ENCODE measurements around the gene FOXM1. TPM values are rescaled to one million over a fixed set of nuclear protein-coding genes. Genes with fewer than 3 reads are reported as not detected.

The FOXM1 gene
- total and polyA plus RNA-seq, 2 of the 13 experiments (the other 11 are each of a cell fraction or from before 2014, with no cell fraction given), result 17.1 to 25.9 TPM

DNA sequence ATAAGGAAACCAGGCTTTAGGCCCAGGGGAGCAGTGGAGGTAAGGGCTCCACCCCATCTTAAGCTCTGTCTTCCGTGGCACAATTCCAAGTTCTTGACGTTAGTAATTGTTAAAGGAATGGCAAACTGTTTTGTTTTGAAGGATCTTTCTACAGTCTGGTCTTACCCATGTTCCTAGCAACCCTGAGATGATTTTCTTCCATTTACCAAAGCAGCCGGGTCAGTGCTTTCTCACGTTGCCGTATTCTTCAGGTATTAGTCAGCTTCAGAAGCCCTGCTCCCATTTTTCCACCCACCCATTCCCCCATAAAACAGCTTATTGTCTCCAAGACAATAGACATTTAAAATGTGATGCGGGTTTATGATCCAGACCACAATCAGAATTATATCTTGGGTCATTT lies 52.4 kb downstream of the FOXM1 start:
- CTCF ChIA-PET (ENCODE audit: low intra/inter-chr PET ratio, low total read pairs), result no interaction called here
- no peak for DNase-seq (ENCODE audit: low spot score)
- no peak for ATAC-seq
- H3K36me3 ChIP-seq (replicated peaks in 1 of 2; ENCODE audit: control insufficient read depth in 1 of 2, insufficient read depth in 2 of 2, low read length in 2 of 2), result peaks cover 26 to 75% of the 10 kb centered on the region in 2 experiments; a peak in 4 of 5 replicates
- H3K4me2 ChIP-seq (ENCODE audit: low read depth, low read length), result no peak overlapping the region
- no peaks in the 10 kb centered on the region for H3K79me2 ChIP-seq (ENCODE audit: insufficient read depth, low read length)
- no TSS peak for BruUV-seq (replicated peaks)
- POLR2A ChIA-PET, result no interaction called here
- H3K27ac ChIP-seq (ENCODE audit: extremely low read length, insufficient read depth, low read length), result no peak overlapping the region
- FAIRE-seq, result no peak
- no peak overlapping the region for H2AFZ ChIP-seq (ENCODE audit: low read length)
- no peak overlapping the region for H3K9ac ChIP-seq (ENCODE audit: insufficient read depth, low read depth, low read length)
- H3K4me1 ChIP-seq (ENCODE audit: insufficient read depth, low read length), result no peaks in the 10 kb centered on the region
- H3K9me3 ChIP-seq (ENCODE audit: low read length), result no peaks in the 10 kb centered on the region
- WGBS (ENCODE audit: low lambda C conversion rate), result 96% methylated on average over 6 of the region's 6 CpGs
- TF ChIP-seq, protein P1, sequence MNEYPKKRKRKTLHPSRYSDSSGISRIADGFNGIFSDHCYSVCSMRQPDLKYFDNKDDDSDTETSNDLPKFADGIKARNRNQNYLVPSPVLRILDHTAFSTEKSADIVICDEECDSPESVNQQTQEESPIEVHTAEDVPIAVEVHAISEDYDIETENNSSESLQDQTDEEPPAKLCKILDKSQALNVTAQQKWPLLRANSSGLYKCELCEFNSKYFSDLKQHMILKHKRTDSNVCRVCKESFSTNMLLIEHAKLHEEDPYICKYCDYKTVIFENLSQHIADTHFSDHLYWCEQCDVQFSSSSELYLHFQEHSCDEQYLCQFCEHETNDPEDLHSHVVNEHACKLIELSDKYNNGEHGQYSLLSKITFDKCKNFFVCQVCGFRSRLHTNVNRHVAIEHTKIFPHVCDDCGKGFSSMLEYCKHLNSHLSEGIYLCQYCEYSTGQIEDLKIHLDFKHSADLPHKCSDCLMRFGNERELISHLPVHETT (CRISPR knock-in tag; conservative IDR thresholded peaks at IDR 0.05), result no peak
- H3K4me3 ChIP-seq (replicated peaks in 1 of 3; ENCODE audit: insufficient read depth in 1 of 3, low read depth in 2 of 3, low read length in 3 of 3), result no peak overlapping the region
- H3K27me3 ChIP-seq (ENCODE audit: control insufficient read depth in 1 of 2, insufficient read depth in 2 of 2, low read length in 2 of 2), result no peaks in the 10 kb centered on the region
- no peaks in the 10 kb centered on the region for H4K20me1 ChIP-seq (ENCODE audit: insufficient read depth, low read length)
- in situ Hi-C loops (cut with HindIII; ENCODE audit: extremely low pct_ligation_motif_present, low pct_unique_long_range_greater_than_20kb), result no loop called here
- intact Hi-C loops (cut with micrococcal nuclease; ENCODE audit: unreplicated experiment), result no loop called here

GRCh38 chr12:2823483-2823882 lies 53.5 kb downstream of the FOXM1 start:
- Histone ChIP-seq H3K4me3 (replicated peaks in 1 of 3; ENCODE audit: insufficient read depth in 1 of 3, low read depth in 2 of 3, low read length in 3 of 3) (no peak overlapping the region), H3K9me3 (ENCODE audit: low read length) (no peaks in the 10 kb centered on the region), H3K4me1 (ENCODE audit: insufficient read depth, low read length) (no peaks in the 10 kb centered on the region), H3K36me3 (replicated peaks in 1 of 2; ENCODE audit: control insufficient read depth in 1 of 2, insufficient read depth in 2 of 2, low read length in 2 of 2) (peaks cover 26 to 75% of the 10 kb centered on the region in 2 experiments; a peak in 4 of 5 replicates), H3K27ac (ENCODE audit: extremely low read length, insufficient read depth, low read length) (no peak overlapping the region), H3K27me3 (ENCODE audit: control insufficient read depth in 1 of 2, insufficient read depth in 2 of 2, low read length in 2 of 2) (no peaks in the 10 kb centered on the region), H3K4me2 (ENCODE audit: low read depth, low read length) (no peak overlapping the region), H4K20me1 (ENCODE audit: insufficient read depth, low read length) (no peaks in the 10 kb centered on the region), H3K9ac (ENCODE audit: insufficient read depth, low read depth, low read length) (no peak overlapping the region), H2AFZ (ENCODE audit: low read length) (no peak overlapping the region), H3K79me2 (ENCODE audit: insufficient read depth, low read length) (no peaks in the 10 kb centered on the region)
- ChIA-PET POLR2A (no interaction called here), CTCF (ENCODE audit: low intra/inter-chr PET ratio, low total read pairs) (no interaction called here)
- BruUV-seq (replicated peaks), result no TSS peak
- in situ Hi-C loops (cut with HindIII; ENCODE audit: extremely low pct_ligation_motif_present, low pct_unique_long_range_greater_than_20kb) (no loop called here), intact Hi-C loops (cut with micrococcal nuclease; ENCODE audit: unreplicated experiment) (no loop called here)
- 88% methylated on average over 7 of the region's 7 CpGs for WGBS (ENCODE audit: low lambda C conversion rate)
- FAIRE-seq (no peak), ATAC-seq (no peak), DNase-seq (ENCODE audit: low spot score) (no peak)
- TF ChIP-seq ZBTB4 (CRISPR knock-in tag; IDR thresholded peaks at IDR 0.05; ENCODE audit: borderline replicate concordance), result no peak
- no peak for TF ChIP-seq ZNF20 (CRISPR knock-in tag; IDR thresholded peaks at IDR 0.05)
- no peak for TF ChIP-seq ZNF781 (CRISPR knock-in tag; IDR thresholded peaks at IDR 0.05; ENCODE audit: borderline replicate concordance, not compliant biosample characterization)
- no peak for TF ChIP-seq ESRRA (CRISPR knock-in tag; IDR thresholded peaks at IDR 0.05; ENCODE audit: low read depth)
- TF ChIP-seq ARNTL (CRISPR knock-in tag; IDR thresholded peaks at IDR 0.05), result no peak
- TF ChIP-seq MAFF (IDR thresholded peaks at IDR 0.05; ENCODE audit: low read depth, low read length), result peak; percentile 93
- peak; percentile 92 to 96 for TF ChIP-seq MAFK (conservative IDR thresholded peaks at IDR 0.05 in 1 of 2, IDR thresholded peaks at IDR 0.05 in 1 of 2; ENCODE audit: low read length in 2 of 2)
